ENCODE results near the gene DARS2.
"Not testable (repeated sequence)": the region's sequence is repeated elsewhere in the genome, so short reads cannot be mapped to it uniquely, and the experiment has no call there.

Gene DARS2

GRCh38 chr1:173824315-173825081 lies at the start of gene DARS2, which contains the start of gene CENPL:
DARS2 (plus strand) TSS chr1:173824673; CDS start chr1:173825230, 557 bp downstream.
CENPL (minus strand) TSS chr1:173824883; CDS start chr1:173811299, 13,584 bp downstream.
- peak; percentile 99 for DNase-seq

- no peak for DNase-seq
Measured at GRCh38 chr1:173775578-173776226, 48.8 kb upstream of the DARS2 start.

GRCh38 chr1:173779936-173780335 lies 44.5 kb upstream of the DARS2 start:
- no peak for DNase-seq

GRCh38 chr1:173784997-173785396 lies 39.5 kb upstream of the DARS2 start:
- DNase-seq = no peak

GRCh38 chr1:173789841-173790240 lies 34.6 kb upstream of the DARS2 start:
- no peak for DNase-seq

GRCh38 chr1:173798078-173798477 lies 26.4 kb upstream of the DARS2 start:
- no peak for DNase-seq

- DNase-seq = not testable (repeated sequence)
Measured at GRCh38 chr1:173799995-173800394, 24.5 kb upstream of the DARS2 start.

- DNase-seq = no peak
Measured at GRCh38 chr1:173802961-173803360, 21.5 kb upstream of the DARS2 start.

GRCh38 chr1:173813654-173814053 lies 10.8 kb upstream of the DARS2 start:
- DNase-seq = not testable (repeated sequence)

- DNase-seq = no peak
Measured at GRCh38 chr1:173818459-173818858, 6.0 kb upstream of the DARS2 start.

- DNase-seq = no peak
Measured at GRCh38 chr1:173821680-173822079, 2.8 kb upstream of the DARS2 start.

- peak; percentile 56 for DNase-seq
Measured at GRCh38 chr1:173823781-173824314, 625 bp upstream of the DARS2 start.

GRCh38 chr1:173827611-173828010 lies 3.1 kb downstream of the DARS2 start:
- no peak for DNase-seq

GRCh38 chr1:173832748-173833147 lies 8.3 kb downstream of the DARS2 start:
- no peak for DNase-seq

GRCh38 chr1:173852105-173852504 lies 27.6 kb downstream of the DARS2 start:
- DNase-seq = no peak

- DNase-seq = no peak
Measured at GRCh38 chr1:173853074-173853473, 28.6 kb downstream of the DARS2 start.

GRCh38 chr1:173856014-173856413 lies 31.5 kb downstream of the DARS2 start:
- DNase-seq = no peak

GRCh38 chr1:173856903-173857302 lies 32.4 kb downstream of the DARS2 start:
- DNase-seq = no peak

GRCh38 chr1:173857363-173857917 lies 33.0 kb downstream of the DARS2 start:
- DNase-seq = no peak

GRCh38 chr1:173859547-173859946 lies 35.1 kb downstream of the DARS2 start:
- DNase-seq = not testable (repeated sequence)

- no peak for DNase-seq
Measured at GRCh38 chr1:173860065-173860464, 35.6 kb downstream of the DARS2 start.

- DNase-seq = no peak
Measured at GRCh38 chr1:173861731-173862145, 37.3 kb downstream of the DARS2 start.

GRCh38 chr1:173862146-173862768 lies 37.8 kb downstream of the DARS2 start:
- not testable (repeated sequence) for DNase-seq

Data from SIG-M5 (cell line).